Panc1 (cell line): Measurements from ENCODE around the gene NOP53. TPM values are rescaled to one million over a fixed set of nuclear protein-coding genes. Genes with fewer than 3 reads are reported as not detected.

Experiments
- ATAC-seq: fragments of 200-7000 bp; cut with Tn5 transposase; 2 replicates; pipeline ENCODE4 v1.9.1; 2020; ENCODE audit warnings: mild to moderate bottlenecking, moderate library complexity
- BruUV-seq: library from RNA; stranded (reverse); fragments of 400-500 nt; replicated peaks from 2 replicates; lab custom pipeline; 2021; lab: Mats Ljungman, UMichigan
- CTCF ChIA-PET: fragments of 300-600 bp; sonication (Branson Sonifier 250); formaldehyde crosslinking; loops from one replicate; lab custom pipeline; 2022; ENCODE audit warnings: antibody characterized with exemption; lab: Charles Lee
- POLR2A ChIA-PET: fragments of 300-600 bp; sonication (Branson Sonifier 250); formaldehyde crosslinking; loops from one replicate; lab custom pipeline; 2022; ENCODE audit warnings: antibody characterized with exemption; lab: Charles Lee
- DNase-seq: peaks from one replicate; pipeline ENCODE4 v3.0.0-alpha.2; 2010; ENCODE audit warnings: low read depth, low spot score
- H3K27ac ChIP-seq: 2 replicates; pipeline ENCODE4 v1.5.1; 2011; ENCODE audit warnings: mild to moderate bottlenecking, low read length, inconsistent platforms
- H3K27me3 ChIP-seq: fragments of 200-500 bp; sonication (Bioruptor generic); 2 replicates; pipeline ENCODE4 v1.6.0; 2014; ENCODE audit warnings: low read length, inconsistent platforms; ENCODE audit not compliant: control insufficient read depth, insufficient read depth
- H3K36me3 ChIP-seq: fragments of 200-500 bp; sonication (Bioruptor generic); 2 replicates; pipeline ENCODE4 v1.5.1; 2014; ENCODE audit warnings: inconsistent platforms, mild to moderate bottlenecking, low read length, moderate library complexity; ENCODE audit not compliant: control insufficient read depth, insufficient read depth
- H3K4me1 ChIP-seq: 2 replicates; pipeline ENCODE4 v1.5.1; 2011; ENCODE audit warnings: inconsistent platforms, mild to moderate bottlenecking, low read length, moderate library complexity; ENCODE audit not compliant: control insufficient read depth, insufficient read depth
- H3K4me3 ChIP-seq, 2 experiments: 2 replicates each; pipeline ENCODE4 v1.5.1; 2011 to 2012; ENCODE audit warnings: low read depth in 2 of 2, low read length in 2 of 2, mild to moderate bottlenecking in 2 of 2, inconsistent platforms in 1 of 2, moderate library complexity in 1 of 2
- H3K9me3 ChIP-seq: fragments of 200-500 bp; sonication (Bioruptor generic); 2 replicates; pipeline ENCODE4 v1.5.1; 2014; ENCODE audit warnings: low read depth, mild to moderate bottlenecking, inconsistent platforms, low read length, moderate library complexity; ENCODE audit not compliant: control insufficient read depth, insufficient read depth
- CTCF ChIP-seq: fragments of 450-650 bp; IDR thresholded peaks from 2 replicates; pipeline ENCODE4 v1.5.1; 2017; ENCODE audit warnings: mild to moderate bottlenecking
- POLR2AphosphoS5 ChIP-seq: IDR thresholded peaks from 2 replicates; pipeline ENCODE4 v1.6.1; 2012; ENCODE audit warnings: mild to moderate bottlenecking, low read depth, low read length, moderate library complexity
- REST ChIP-seq, 2 experiments: IDR thresholded peaks; 2 replicates each; pipeline ENCODE4 v1.6.1; 2011 to 2012; ENCODE audit warnings: low read depth in 2 of 2, control low read depth in 1 of 2, low read length in 1 of 2, mild to moderate bottlenecking in 1 of 2, moderate library complexity in 1 of 2; ENCODE audit not compliant: insufficient read depth in 1 of 2
- SIN3A ChIP-seq: IDR thresholded peaks from 2 replicates; pipeline ENCODE4 v1.6.1; 2012; ENCODE audit warnings: low read depth, mild to moderate bottlenecking, low read length, moderate library complexity, borderline replicate concordance; ENCODE audit not compliant: insufficient read depth
- TCF7L2 ChIP-seq: IDR thresholded peaks from 2 replicates; pipeline ENCODE4 v1.6.1; 2011; ENCODE audit warnings: mild to moderate bottlenecking, low read depth, low read length, inconsistent platforms
- in situ Hi-C: cut with HindIII; loops from 2 replicates; pipeline ENCODE4 v1.10.0; 2016; ENCODE audit warnings: low sequenced_read_pairs, low pct_unique_long_range_greater_than_20kb
- intact Hi-C: fragments of 100-400 bp; cut with micrococcal nuclease; formaldehyde crosslinking; loops from one replicate; pipeline ENCODE4 v1.10.0; 2022; ENCODE audit not compliant: unreplicated experiment
- total RNA-seq: library from RNA; stranded (reverse); gene quantifications from one replicate; pipeline ENCODE4 v1.2.1, GENCODE V29; 2021; ENCODE audit not compliant: unreplicated experiment

The NOP53 gene
- total RNA-seq, 1 experiment from 2014 or later = 64.3 TPM

- DNase-seq = no peak
- ChIA-PET CTCF (interaction anchor here (0.6 to 1.2 kb wide), 2 partner anchors 11 to 353 kb away, joined by 4 to 5 read pairs; partner anchors contain the start of gene DHX34), POLR2A (no interaction called here)
- Histone ChIP-seq H3K27me3 (no peaks in the 10 kb centered on the region), H3K36me3 (no peaks in the 10 kb centered on the region), H3K9me3 (no peaks in the 10 kb centered on the region), H3K4me1 (no peaks in the 10 kb centered on the region), H3K4me3 (no peak overlapping the region), H3K27ac (no peak overlapping the region)
- in situ Hi-C loops (no loop called here), intact Hi-C loops (no loop called here)
- BruUV-seq = no TSS peak
- TF ChIP-seq REST (IDR thresholded peaks at IDR 0.05; ENCODE audit: insufficient read depth in 1 of 2, low read depth in 2 of 2, low read length in 1 of 2) (no peak), POLR2AphosphoS5 (no peak), SIN3A (no peak), CTCF (no peak), TCF7L2 (no peak)
- no peak for ATAC-seq
These were observed 43.4 kb upstream of the NOP53 start for GRCh38 chr19:47701717-47702552.

GRCh38 chr19:47702671-47703070 lies 42.7 kb upstream of the NOP53 start:
- DNase-seq (no peak), ATAC-seq (no peak)
- TF ChIP-seq SIN3A (no peak), CTCF (no peak), TCF7L2 (no peak), REST (IDR thresholded peaks at IDR 0.05; ENCODE audit: insufficient read depth in 1 of 2, low read depth in 2 of 2, low read length in 1 of 2) (no peak), POLR2AphosphoS5 (no peak)
- Histone ChIP-seq H3K27ac (no peak overlapping the region), H3K9me3 (no peaks in the 10 kb centered on the region), H3K36me3 (no peaks in the 10 kb centered on the region), H3K4me3 (no peak overlapping the region), H3K4me1 (no peaks in the 10 kb centered on the region), H3K27me3 (no peaks in the 10 kb centered on the region)
- CTCF ChIA-PET = no interaction called here
- TSS peak; percentile 76 for BruUV-seq
- POLR2A ChIA-PET = no interaction called here
- intact Hi-C loops = no loop called here
- in situ Hi-C loops = no loop called here
